ENCODE results near the gene CAMK1. TPM values are rescaled to one million over a fixed set of nuclear protein-coding genes. Genes with fewer than 3 reads are reported as not detected.

CAMK1 gene
- 10 to 100 TPM; 33.5 to 35.7 TPM for total RNA-seq

- ChIA-PET CTCF (interaction anchor here (0.9 to 1.0 kb wide), 2 partner anchors 17 to 23 kb away, joined by 3 to 4 read pairs; partner anchors contain the start of gene ARPC4), POLR2A (interaction anchor here (4.7 kb wide), 1 partner anchor 22 kb away, joined by 23 read pairs; the partner anchor contains the start of genes ARPC4 and TADA3)
- H3K27ac Mint-ChIP-seq, result peak within 1 kb of the TSS; percentile 83
- H3K27me3 Mint-ChIP-seq (ENCODE audit: low read depth), result no peaks in the 10 kb centered on the region
- peak within 1 kb of the TSS; percentile 79 for H3K4me3 Mint-ChIP-seq
- peaks cover 39% of the 10 kb centered on the region for H3K4me1 Mint-ChIP-seq (ENCODE audit: low read depth)
- DNase-seq (peak; percentile 72), ATAC-seq (peak; percentile 95)
- H3K36me3 Mint-ChIP-seq (ENCODE audit: low read depth), result peaks cover 18% of the 10 kb centered on the region
- H3K9me3 Mint-ChIP-seq (ENCODE audit: insufficient read depth), result no peaks in the 10 kb centered on the region
Observed at GRCh38 chr3:9769426-9770275, at the start of gene CAMK1. TSS of gene CAMK1 (minus strand) at chr3:9769947. CDS start at chr3:9767749, 2,198 bp downstream.

GRCh38 chr3:9818666-9819335 lies 49.1 kb upstream of the CAMK1 start:
- no peaks in the 10 kb centered on the region for H3K27me3 Mint-ChIP-seq (ENCODE audit: low read depth)
- H3K27ac Mint-ChIP-seq, result no peak overlapping the region
- POLR2A ChIA-PET, result no interaction called here
- CTCF ChIA-PET, result no interaction called here
- DNase-seq (no peak), ATAC-seq (no peak)
- no peaks in the 10 kb centered on the region for H3K4me1 Mint-ChIP-seq (ENCODE audit: low read depth)
- no peaks in the 10 kb centered on the region for H3K9me3 Mint-ChIP-seq (ENCODE audit: insufficient read depth)
- H3K36me3 Mint-ChIP-seq (ENCODE audit: low read depth), result peaks cover 6% of the 10 kb centered on the region
- no peak overlapping the region for H3K4me3 Mint-ChIP-seq

GRCh38 chr3:9817436-9817835 lies 47.7 kb upstream of the CAMK1 start:
- Mint-ChIP-seq H3K4me3 (no peak overlapping the region), H3K36me3 (ENCODE audit: low read depth) (peaks cover 13% of the 10 kb centered on the region), H3K27ac (no peak overlapping the region), H3K4me1 (ENCODE audit: low read depth) (no peaks in the 10 kb centered on the region), H3K27me3 (ENCODE audit: low read depth) (no peaks in the 10 kb centered on the region), H3K9me3 (ENCODE audit: insufficient read depth) (no peaks in the 10 kb centered on the region)
- CTCF ChIA-PET, result interaction anchor here (0.9 kb wide), 1 partner anchor 13 kb away, joined by 4 read pairs; no protein-coding TSS in a partner anchor
- ATAC-seq (no peak), DNase-seq (no peak)
- POLR2A ChIA-PET, result interaction anchor here (0.7 to 1.7 kb wide), 2 partner anchors 9 to 22 kb away, joined by 3 to 5 read pairs; no protein-coding TSS in a partner anchor

GRCh38 chr3:9815986-9816385 lies 46.2 kb upstream of the CAMK1 start:
- CTCF ChIA-PET, result no interaction called here
- no peak overlapping the region for H3K4me3 Mint-ChIP-seq
- no peak for ATAC-seq
- H3K4me1 Mint-ChIP-seq (ENCODE audit: low read depth), result peaks cover 7% of the 10 kb centered on the region
- H3K36me3 Mint-ChIP-seq (ENCODE audit: low read depth), result peaks cover 22% of the 10 kb centered on the region
- POLR2A ChIA-PET, result interaction anchor here (1.7 kb wide), 1 partner anchor 8 kb away, joined by 5 read pairs; no protein-coding TSS in a partner anchor
- H3K27me3 Mint-ChIP-seq (ENCODE audit: low read depth), result no peaks in the 10 kb centered on the region
- H3K27ac Mint-ChIP-seq, result no peak overlapping the region
- no peak for DNase-seq
- no peaks in the 10 kb centered on the region for H3K9me3 Mint-ChIP-seq (ENCODE audit: insufficient read depth)

GRCh38 chr3:9812870-9813483 lies 43.2 kb upstream of the CAMK1 start:
- CTCF ChIA-PET, result interaction anchor here (1.8 kb wide), 1 partner anchor 18 kb away, joined by 3 read pairs; no protein-coding TSS in a partner anchor
- peaks cover 31% of the 10 kb centered on the region for H3K4me1 Mint-ChIP-seq (ENCODE audit: low read depth)
- ATAC-seq (no peak), DNase-seq (no peak)
- H3K4me3 Mint-ChIP-seq, result no peak overlapping the region
- H3K27me3 Mint-ChIP-seq (ENCODE audit: low read depth), result no peaks in the 10 kb centered on the region
- H3K9me3 Mint-ChIP-seq (ENCODE audit: insufficient read depth), result no peaks in the 10 kb centered on the region
- H3K36me3 Mint-ChIP-seq (ENCODE audit: low read depth), result peaks cover 41% of the 10 kb centered on the region
- POLR2A ChIA-PET, result interaction anchor here (1.0 to 2.0 kb wide), 2 partner anchors 11 to 20 kb away, joined by 3 to 9 read pairs; partner anchors contain the start of genes ARPC4 and TADA3
- H3K27ac Mint-ChIP-seq, result no peak overlapping the region

GRCh38 chr3:9810846-9811245 lies 41.1 kb upstream of the CAMK1 start:
- DNase-seq (no peak), ATAC-seq (no peak)
- Mint-ChIP-seq H3K4me3 (peak overlapping the region; percentile 13), H3K9me3 (ENCODE audit: insufficient read depth) (no peaks in the 10 kb centered on the region), H3K4me1 (ENCODE audit: low read depth) (peaks cover 48% of the 10 kb centered on the region), H3K27ac (peak overlapping the region; percentile 22), H3K27me3 (ENCODE audit: low read depth) (no peaks in the 10 kb centered on the region), H3K36me3 (ENCODE audit: low read depth) (peaks cover 58% of the 10 kb centered on the region)
- POLR2A ChIA-PET, result no interaction called here
- CTCF ChIA-PET, result no interaction called here

GRCh38 chr3:9810433-9810770 lies 40.7 kb upstream of the CAMK1 start:
- no peaks in the 10 kb centered on the region for H3K27me3 Mint-ChIP-seq (ENCODE audit: low read depth)
- H3K4me1 Mint-ChIP-seq (ENCODE audit: low read depth), result peaks cover 48% of the 10 kb centered on the region
- H3K27ac Mint-ChIP-seq, result peak overlapping the region; percentile 22
- H3K4me3 Mint-ChIP-seq, result peak overlapping the region; percentile 13
- ATAC-seq, result no peak
- peaks cover 62% of the 10 kb centered on the region for H3K36me3 Mint-ChIP-seq (ENCODE audit: low read depth)
- CTCF ChIA-PET, result no interaction called here
- DNase-seq, result no peak
- POLR2A ChIA-PET, result interaction anchor here (1.0 to 1.6 kb wide), 3 partner anchors 17 to 161 kb away, joined by 3 to 11 read pairs (median 4); partner anchors contain the start of genes ARPC4, MTMR14 and TADA3
- H3K9me3 Mint-ChIP-seq (ENCODE audit: insufficient read depth), result no peaks in the 10 kb centered on the region

GRCh38 chr3:9809615-9810432 lies 40.1 kb upstream of the CAMK1 start, which contains the start of gene TTLL3:
TSS of gene TTLL3 (plus strand) at chr3:9810262. CDS start at chr3:9810662, 400 bp downstream.
- Mint-ChIP-seq H3K9me3 (ENCODE audit: insufficient read depth) (no peaks in the 10 kb centered on the region), H3K4me1 (ENCODE audit: low read depth) (peaks cover 48% of the 10 kb centered on the region), H3K27ac (peak within 1 kb of the TSS; percentile 88), H3K4me3 (peak within 1 kb of the TSS; percentile 80), H3K36me3 (ENCODE audit: low read depth) (peaks cover 67% of the 10 kb centered on the region), H3K27me3 (ENCODE audit: low read depth) (no peaks in the 10 kb centered on the region)
- ChIA-PET CTCF (interaction anchor here (0.9 to 2.2 kb wide), 3 partner anchors 14 to 136 kb away, joined by 3 to 15 read pairs (median 6); no protein-coding TSS in a partner anchor), POLR2A (interaction anchor here (0.7 to 1.6 kb wide), 7 partner anchors 9 to 160 kb away, joined by 3 to 11 read pairs (median 3); partner anchors contain the start of genes ARPC4, MTMR14 and TADA3)
- ATAC-seq (peak; percentile 73), DNase-seq (peak; percentile 54)

- no peaks in the 10 kb centered on the region for H3K27me3 Mint-ChIP-seq (ENCODE audit: low read depth)
- CTCF ChIA-PET, result interaction anchor here (0.9 to 2.2 kb wide), 4 partner anchors 13 to 137 kb away, joined by 3 to 15 read pairs (median 5); no protein-coding TSS in a partner anchor
- peaks cover 49% of the 10 kb centered on the region for H3K4me1 Mint-ChIP-seq (ENCODE audit: low read depth)
- H3K36me3 Mint-ChIP-seq (ENCODE audit: low read depth), result peaks cover 70% of the 10 kb centered on the region
- POLR2A ChIA-PET, result interaction anchor here (0.7 to 1.6 kb wide), 9 partner anchors 8 to 160 kb away, joined by 3 to 11 read pairs (median 3); partner anchors contain the start of genes ARPC4, BRPF1, MTMR14 and TADA3
- H3K9me3 Mint-ChIP-seq (ENCODE audit: insufficient read depth), result no peaks in the 10 kb centered on the region
- DNase-seq (no peak), ATAC-seq (peak; percentile 10)
- peak overlapping the region; percentile 88 for H3K27ac Mint-ChIP-seq
- peak overlapping the region; percentile 80 for H3K4me3 Mint-ChIP-seq
Observed at GRCh38 chr3:9809239-9809614, 39.5 kb upstream of the CAMK1 start.

GRCh38 chr3:9808345-9809037 lies 38.7 kb upstream of the CAMK1 start:
- H3K36me3 Mint-ChIP-seq (ENCODE audit: low read depth), result peaks cover 77% of the 10 kb centered on the region
- ChIA-PET POLR2A (interaction anchor here (0.8 to 1.7 kb wide), 8 partner anchors 8 to 78 kb away, joined by 3 to 7 read pairs (median 4); partner anchors contain the start of genes ARPC4, BRPF1 and TADA3), CTCF (interaction anchor here (0.9 to 2.2 kb wide), 6 partner anchors 12 to 138 kb away, joined by 3 to 15 read pairs (median 4); partner anchors contain the start of genes ARPC4 and TADA3)
- H3K9me3 Mint-ChIP-seq (ENCODE audit: insufficient read depth), result no peaks in the 10 kb centered on the region
- no peaks in the 10 kb centered on the region for H3K27me3 Mint-ChIP-seq (ENCODE audit: low read depth)
- H3K4me3 Mint-ChIP-seq, result peak overlapping the region; percentile 80
- peak; percentile 74 for ATAC-seq
- DNase-seq, result peak; percentile 72
- peaks cover 52% of the 10 kb centered on the region for H3K4me1 Mint-ChIP-seq (ENCODE audit: low read depth)
- H3K27ac Mint-ChIP-seq, result peak overlapping the region; percentile 88

Measured in activated CD8-positive, alpha-beta T cell treated with anti-CD3 and anti-CD28 coated beads, Interleukin-2, amount 10 ng/mL, durations not matched to agents 7 days and 5 days (primary cell).